ENCODE measurements around the gene TGOLN2. TPM values are rescaled to one million over a fixed set of nuclear protein-coding genes. Genes with fewer than 3 reads are reported as not detected.

The TGOLN2 gene
- total RNA-seq, 1 experiment from 2014 or later = 86.1 TPM

DNA sequence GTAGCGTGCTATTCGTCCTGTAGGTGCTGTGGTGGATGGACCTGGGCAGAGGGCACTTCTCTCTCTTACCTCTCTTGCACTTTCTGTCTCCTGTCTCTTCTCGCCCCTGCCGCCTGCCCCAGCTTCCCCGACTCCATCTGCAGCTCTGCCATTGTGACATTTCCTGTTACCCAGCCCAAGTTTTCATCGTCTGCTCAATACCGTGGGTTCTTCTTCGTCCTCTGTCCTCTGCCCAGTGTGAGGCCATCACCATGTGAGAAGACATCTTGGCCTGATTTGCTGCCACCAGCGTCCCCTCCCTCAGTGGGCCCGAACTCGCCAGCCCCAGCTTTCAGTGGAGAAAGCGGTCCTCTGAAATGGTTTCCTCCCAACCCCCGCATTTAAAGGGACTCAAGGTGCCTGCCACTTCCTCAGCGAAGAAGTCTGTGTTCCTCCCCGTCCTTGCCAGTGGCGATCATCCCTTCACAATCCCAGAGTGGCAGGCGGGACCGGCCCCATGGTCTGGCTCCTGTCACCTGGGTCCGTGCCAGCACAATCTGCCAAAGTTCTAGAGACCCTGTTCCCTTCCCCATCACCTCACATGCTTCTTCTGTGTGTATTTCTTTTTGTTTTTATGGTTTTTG lies 18.0 kb downstream of the TGOLN2 start:
- Histone ChIP-seq H3K27ac (no peak overlapping the region), H3K4me2 (no peak overlapping the region), H4K20me1 (ENCODE audit: insufficient read depth) (no peaks in the 10 kb centered on the region; the same call in none of the 2 replicates), H2AFZ (no peak overlapping the region), H3K4me1 (replicated peaks; ENCODE audit: insufficient read depth) (no peaks in the 10 kb centered on the region), H3K4me3 (no peak overlapping the region), H3K27me3 (ENCODE audit: insufficient read depth, low read depth) (no peaks in the 10 kb centered on the region), H3K9me3 (ENCODE audit: insufficient read depth, low read depth) (no peaks in the 10 kb centered on the region), H3F3A (ENCODE audit: insufficient read depth, low read depth) (peaks cover 18% of the 10 kb centered on the region; the same call in 1 of the 2 replicates), H3K9me2 (ENCODE audit: insufficient read depth) (no peaks in the 10 kb centered on the region), H3K36me3 (ENCODE audit: low read depth) (no peaks in the 10 kb centered on the region), H3K79me2 (ENCODE audit: low read depth) (no peaks in the 10 kb centered on the region)
- ChIA-PET POLR2A (ENCODE audit: unreplicated experiment) (no interaction called here), CTCF (no interaction called here)
- TF ChIP-seq, protein P1, sequence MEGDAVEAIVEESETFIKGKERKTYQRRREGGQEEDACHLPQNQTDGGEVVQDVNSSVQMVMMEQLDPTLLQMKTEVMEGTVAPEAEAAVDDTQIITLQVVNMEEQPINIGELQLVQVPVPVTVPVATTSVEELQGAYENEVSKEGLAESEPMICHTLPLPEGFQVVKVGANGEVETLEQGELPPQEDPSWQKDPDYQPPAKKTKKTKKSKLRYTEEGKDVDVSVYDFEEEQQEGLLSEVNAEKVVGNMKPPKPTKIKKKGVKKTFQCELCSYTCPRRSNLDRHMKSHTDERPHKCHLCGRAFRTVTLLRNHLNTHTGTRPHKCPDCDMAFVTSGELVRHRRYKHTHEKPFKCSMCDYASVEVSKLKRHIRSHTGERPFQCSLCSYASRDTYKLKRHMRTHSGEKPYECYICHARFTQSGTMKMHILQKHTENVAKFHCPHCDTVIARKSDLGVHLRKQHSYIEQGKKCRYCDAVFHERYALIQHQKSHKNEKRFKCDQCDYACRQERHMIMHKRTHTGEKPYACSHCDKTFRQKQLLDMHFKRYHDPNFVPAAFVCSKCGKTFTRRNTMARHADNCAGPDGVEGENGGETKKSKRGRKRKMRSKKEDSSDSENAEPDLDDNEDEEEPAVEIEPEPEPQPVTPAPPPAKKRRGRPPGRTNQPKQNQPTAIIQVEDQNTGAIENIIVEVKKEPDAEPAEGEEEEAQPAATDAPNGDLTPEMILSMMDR (conservative IDR thresholded peaks at IDR 0.05) = no peak
- TF ChIP-seq EZH2 (IDR thresholded peaks at IDR 0.05; ENCODE audit: low read depth) = no peak
- no peak for DNase-seq
- intact Hi-C loops (cut with micrococcal nuclease; ENCODE audit: unreplicated experiment) = no loop called here
- BruUV-seq (replicated peaks) = no TSS peak

DNA sequence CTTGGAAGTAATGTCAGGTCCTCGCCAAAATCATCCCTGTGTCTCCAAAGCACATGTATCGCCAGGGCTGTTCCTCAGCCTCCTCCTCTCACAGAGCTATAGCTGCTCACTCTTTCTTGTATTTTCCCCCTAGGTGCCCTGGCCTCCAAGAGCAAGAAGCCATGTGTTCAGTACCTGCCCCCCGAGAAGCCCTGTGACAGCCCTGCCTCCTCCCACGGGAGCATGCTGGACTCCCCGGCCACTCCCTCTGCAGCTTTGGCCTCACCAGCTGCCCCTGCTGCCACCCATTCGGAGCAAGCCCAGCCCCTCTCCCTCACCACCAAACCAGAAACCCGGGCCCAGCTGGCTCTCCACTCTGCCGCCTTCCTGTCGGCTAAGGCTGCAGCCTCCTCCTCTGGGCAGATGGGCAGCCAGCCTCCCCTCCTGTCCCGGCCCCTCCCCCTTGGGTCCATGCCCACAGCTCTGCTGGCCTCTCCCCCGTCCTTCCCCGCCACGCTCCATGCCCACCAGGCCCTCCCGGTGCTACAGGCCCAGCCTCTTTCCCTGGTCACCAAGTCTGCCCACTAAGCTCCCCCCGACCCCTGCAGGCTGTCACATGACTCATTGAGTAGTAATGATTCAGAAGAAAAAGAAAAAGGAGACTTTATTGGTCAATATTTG lies 18.8 kb downstream of the TGOLN2 start:
- H3K4me2 ChIP-seq = no peak overlapping the region
- H3K9me2 ChIP-seq (ENCODE audit: insufficient read depth) = no peaks in the 10 kb centered on the region
- H3K27me3 ChIP-seq (ENCODE audit: insufficient read depth, low read depth) = no peaks in the 10 kb centered on the region
- BruUV-seq (replicated peaks) = no TSS peak
- intact Hi-C loops (cut with micrococcal nuclease; ENCODE audit: unreplicated experiment) = no loop called here
- H4K20me1 ChIP-seq (ENCODE audit: insufficient read depth) = no peaks in the 10 kb centered on the region; the same call in none of the 2 replicates
- no peaks in the 10 kb centered on the region for H3K9me3 ChIP-seq (ENCODE audit: insufficient read depth, low read depth)
- ChIA-PET POLR2A (ENCODE audit: unreplicated experiment) (no interaction called here), CTCF (interaction anchor here (0.6 kb wide), 1 partner anchor 398 kb away, joined by 3 read pairs; no protein-coding TSS in a partner anchor)
- no peaks in the 10 kb centered on the region for H3K79me2 ChIP-seq (ENCODE audit: low read depth)
- H3K4me1 ChIP-seq (replicated peaks; ENCODE audit: insufficient read depth) = no peaks in the 10 kb centered on the region
- H3K4me3 ChIP-seq = no peak overlapping the region
- no peaks in the 10 kb centered on the region for H3K36me3 ChIP-seq (ENCODE audit: low read depth)
- no peak overlapping the region for H2AFZ ChIP-seq
- TF ChIP-seq, protein P1 (conservative IDR thresholded peaks at IDR 0.05) = no peak
- no peak for TF ChIP-seq EZH2 (IDR thresholded peaks at IDR 0.05; ENCODE audit: low read depth)
- H3F3A ChIP-seq (ENCODE audit: insufficient read depth, low read depth) = peaks cover 12% of the 10 kb centered on the region; the same call in 1 of the 2 replicates
- no peak overlapping the region for H3K27ac ChIP-seq
- DNase-seq = no peak

DNA sequence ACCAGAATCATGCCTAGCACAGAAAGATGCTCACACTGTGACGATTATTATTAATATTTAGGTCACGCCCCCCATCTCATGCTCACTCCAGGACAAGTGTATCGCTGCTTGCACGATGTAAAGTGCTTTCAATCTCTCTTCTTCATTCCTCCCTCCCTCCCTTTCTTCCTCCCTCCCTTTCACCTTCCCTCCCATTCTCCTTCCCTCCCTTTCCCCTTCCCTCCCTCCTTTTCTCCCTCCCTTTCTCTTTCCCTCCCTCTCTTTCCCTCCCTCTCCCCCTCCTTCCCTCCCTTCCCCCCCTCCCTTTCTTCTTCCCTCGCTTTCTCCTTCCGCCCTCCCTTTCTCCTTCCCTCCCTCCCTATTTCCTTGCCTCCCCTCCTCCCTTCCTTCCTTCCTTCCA lies 19.6 kb downstream of the TGOLN2 start:
- BruUV-seq (replicated peaks) = no TSS peak
- Histone ChIP-seq H3K9me3 (ENCODE audit: insufficient read depth, low read depth) (no peaks in the 10 kb centered on the region), H4K20me1 (ENCODE audit: insufficient read depth) (no peaks in the 10 kb centered on the region; the same call in none of the 2 replicates), H3K4me3 (no peak overlapping the region), H3K9me2 (ENCODE audit: insufficient read depth) (no peaks in the 10 kb centered on the region), H3K4me1 (replicated peaks; ENCODE audit: insufficient read depth) (no peaks in the 10 kb centered on the region), H3F3A (ENCODE audit: insufficient read depth, low read depth) (peaks cover 12% of the 10 kb centered on the region; the same call in 1 of the 2 replicates), H3K36me3 (ENCODE audit: low read depth) (no peaks in the 10 kb centered on the region), H2AFZ (no peak overlapping the region), H3K27ac (no peak overlapping the region), H3K4me2 (no peak overlapping the region), H3K79me2 (ENCODE audit: low read depth) (no peaks in the 10 kb centered on the region), H3K27me3 (ENCODE audit: insufficient read depth, low read depth) (no peaks in the 10 kb centered on the region)
- DNase-seq = no peak
- ChIA-PET POLR2A (ENCODE audit: unreplicated experiment) (no interaction called here), CTCF (no interaction called here)
- intact Hi-C loops (cut with micrococcal nuclease; ENCODE audit: unreplicated experiment) = no loop called here
- TF ChIP-seq, protein P1 (conservative IDR thresholded peaks at IDR 0.05) = no peak
- TF ChIP-seq EZH2 (IDR thresholded peaks at IDR 0.05; ENCODE audit: low read depth) = no peak
